HEK293 (cell line): ENCODE data around the gene BAG2.
A peak's percentile ranks its signal among the peaks of the same experiment; 100 is the strongest.

ENCODE experiments used
- CTCF ChIA-PET: fragments of 350-600 bp; formaldehyde crosslinking; extraction: SDS; loops from one replicate; lab custom pipeline; 2021; ENCODE audit warnings: antibody characterized with exemption; lab: Yijun Ruan, JAX
- POLR2A ChIA-PET: fragments of 300-600 bp; formaldehyde crosslinking; extraction: SDS; loops from one replicate; lab custom pipeline; 2020; ENCODE audit warnings: antibody characterized with exemption, inconsistent platforms; lab: Yijun Ruan, JAX
- H3K27ac ChIP-seq: fragments of 200-500 bp; sonication (Bioruptor generic); 2 replicates; pipeline ENCODE4 v1.5.1; 2014; ENCODE audit warnings: low read depth, low read length, control low read depth, inconsistent platforms; ENCODE audit errors: extremely low read depth
- H3K36me3 ChIP-seq, 2 experiments: fragments of 200-500 bp in 1 of 2; sonication (Bioruptor generic) in 1 of 2; 1 replicate in 1 of 2; 2 replicates in 1 of 2; pipeline ENCODE4 v1.5.1; 2014 to 2017; ENCODE audit warnings: inconsistent platforms in 2 of 2, low read length in 2 of 2; ENCODE audit not compliant: control insufficient read depth in 2 of 2, insufficient read depth in 1 of 2
- H3K4me1 ChIP-seq: fragments of 200-500 bp; sonication (Bioruptor generic); 2 replicates; pipeline ENCODE4 v1.5.1; 2014; ENCODE audit warnings: mild to moderate bottlenecking, low read length, inconsistent platforms; ENCODE audit not compliant: control insufficient read depth, insufficient read depth
- H3K4me3 ChIP-seq: 2 replicates; pipeline ENCODE4 v1.5.1; 2011; ENCODE audit warnings: low read depth, mild to moderate bottlenecking, control low read depth, low read length, moderate library complexity
- H3K9me3 ChIP-seq: fragments of 200-500 bp; sonication (Bioruptor generic); 2 replicates; pipeline ENCODE4 v1.5.1; 2014; ENCODE audit warnings: low read depth, low read length, inconsistent platforms; ENCODE audit not compliant: control insufficient read depth, insufficient read depth
- EGR2 ChIP-seq: fragments of 450-650 bp; formaldehyde crosslinking; IDR thresholded peaks from 2 replicates; pipeline ENCODE4 v1.5.1; 2016; ENCODE audit warnings: low read depth, missing biosample characterization, missing genetic modification characterization
- KLF10 ChIP-seq: fragments of 450-650 bp; IDR thresholded peaks from 2 replicates; pipeline ENCODE4 v1.5.1; 2018; ENCODE audit warnings: missing biosample characterization, mild to moderate bottlenecking, missing genetic modification characterization
- KLF17 ChIP-seq: fragments of 450-650 bp; formaldehyde crosslinking; IDR thresholded peaks from 2 replicates; pipeline ENCODE4 v1.5.1; 2016; ENCODE audit warnings: missing biosample characterization, missing genetic modification characterization
- PBX3 ChIP-seq: sonication (generic); formaldehyde crosslinking; IDR thresholded peaks from 2 replicates; pipeline ENCODE4 v1.8.1; 2022; ENCODE audit warnings: mild to moderate bottlenecking, moderate library complexity, missing genetic modification reagents
- PRDM1 ChIP-seq: fragments of 450-650 bp; formaldehyde crosslinking; IDR thresholded peaks from 2 replicates; pipeline ENCODE4; 2016; ENCODE audit warnings: missing biosample characterization, missing genetic modification characterization
- ZBTB11 ChIP-seq: fragments of 450-650 bp; formaldehyde crosslinking; conservative IDR thresholded peaks from 2 replicates; pipeline ENCODE4 v1.5.1; 2016; ENCODE audit warnings: low read depth, missing biosample characterization, missing genetic modification characterization
- ZNF146 ChIP-seq: fragments of 450-650 bp; formaldehyde crosslinking; IDR thresholded peaks from 2 replicates; pipeline ENCODE4 v1.5.1; 2016; ENCODE audit warnings: missing biosample characterization, missing genetic modification characterization
- ZNF24 ChIP-seq: fragments of 450-650 bp; formaldehyde crosslinking; IDR thresholded peaks from 2 replicates; pipeline ENCODE4 v1.5.1; 2016; ENCODE audit warnings: missing biosample characterization, missing genetic modification characterization
- ZNF366 ChIP-seq: fragments of 450-650 bp; formaldehyde crosslinking; conservative IDR thresholded peaks from 2 replicates; pipeline ENCODE4 v1.5.1; 2016; ENCODE audit warnings: missing biosample characterization, missing genetic modification characterization
- ZNF501 ChIP-seq: fragments of 450-650 bp; formaldehyde crosslinking; IDR thresholded peaks from 2 replicates; pipeline ENCODE4 v1.5.1; 2016; ENCODE audit warnings: missing biosample characterization, missing genetic modification characterization
- ZNF549 ChIP-seq: fragments of 450-650 bp; IDR thresholded peaks from 2 replicates; pipeline ENCODE4 v1.5.1; 2018; ENCODE audit warnings: missing biosample characterization, missing genetic modification characterization, mild to moderate bottlenecking, inconsistent platforms, moderate library complexity
- ZNF596 ChIP-seq: fragments of 450-650 bp; IDR thresholded peaks from 2 replicates; pipeline ENCODE4 v1.5.0; 2018; ENCODE audit warnings: missing biosample characterization, mild to moderate bottlenecking, missing genetic modification characterization, moderate library complexity
- ZNF660 ChIP-seq: fragments of 450-650 bp; IDR thresholded peaks from 2 replicates; pipeline ENCODE4 v1.5.1; 2018; ENCODE audit warnings: missing biosample characterization, mild to moderate bottlenecking, missing genetic modification characterization
- ZSCAN30 ChIP-seq: fragments of 450-650 bp; IDR thresholded peaks from 2 replicates; pipeline ENCODE4 v1.5.1; 2018; ENCODE audit warnings: missing biosample characterization, mild to moderate bottlenecking, missing genetic modification characterization, moderate library complexity

Gene BAG2

GRCh38 chr6:57172136-57173055, at the start of gene BAG2 (continued):
- TF ChIP-seq PBX3 (CRISPR knock-in tag), result peak; percentile 85
- peak; percentile 13; the same call in 1 of the 2 replicates for TF ChIP-seq ZNF549
- TF ChIP-seq ZNF596 (tag by site-specific recombination), result 0 out of 2 replicates have a peak, but pooled peaks have one; percentile 29
- no peak for TF ChIP-seq PRDM1 (tag by site-specific recombination)
- TF ChIP-seq ZNF501, result peak; percentile 76
- peak; percentile 85 for TF ChIP-seq EGR2 (tag by site-specific recombination)
- TF ChIP-seq ZNF660 (tag by site-specific recombination), result peak; percentile 14
- peak; percentile 48; the same call in 1 of the 2 replicates for TF ChIP-seq ZBTB11
- peak; percentile 63; the same call in 1 of the 2 replicates for TF ChIP-seq ZNF24 (tag by site-specific recombination)
- TF ChIP-seq KLF10 (tag by site-specific recombination), result peak; percentile 13; the same call in 1 of the 2 replicates
- TF ChIP-seq, all 188 proteins: peak for 61

GRCh38 chr6:57123111-57123510, 49.0 kb upstream of the BAG2 start:
- POLR2A ChIA-PET, result no interaction called here
- peaks cover 2% of the 10 kb centered on the region; the same call in 1 of the 2 replicates for H3K9me3 ChIP-seq
- H3K4me1 ChIP-seq, result peaks cover 7% of the 10 kb centered on the region; the same call in 1 of the 2 replicates
- no peak overlapping the region for H3K27ac ChIP-seq
- TF ChIP-seq ZNF146 (tag by site-specific recombination) (peak; percentile 88), KLF17 (tag by site-specific recombination) (no peak)
- H3K4me3 ChIP-seq, result no peak overlapping the region
- H3K36me3 ChIP-seq, result peaks cover 3 to 14% of the 10 kb centered on the region in 2 experiments
- CTCF ChIA-PET, result no interaction called here

- ChIA-PET CTCF (no interaction called here), POLR2A (no interaction called here)
- no peak overlapping the region for H3K27ac ChIP-seq
- H3K36me3 ChIP-seq, result peaks cover 13 to 16% of the 10 kb centered on the region in 2 experiments
- TF ChIP-seq ZNF366 (tag by site-specific recombination), result no peak
- TF ChIP-seq ZSCAN30 (tag by site-specific recombination), result peak; percentile 80
- H3K9me3 ChIP-seq, result peaks cover 2% of the 10 kb centered on the region; the same call in 1 of the 2 replicates
- no peak overlapping the region for H3K4me3 ChIP-seq
- H3K4me1 ChIP-seq, result peaks cover 7% of the 10 kb centered on the region; the same call in 1 of the 2 replicates
These were observed 44.4 kb upstream of the BAG2 start for GRCh38 chr6:57127763-57128162.
